Measurements from ENCODE around the gene TTLL5.

DNA sequence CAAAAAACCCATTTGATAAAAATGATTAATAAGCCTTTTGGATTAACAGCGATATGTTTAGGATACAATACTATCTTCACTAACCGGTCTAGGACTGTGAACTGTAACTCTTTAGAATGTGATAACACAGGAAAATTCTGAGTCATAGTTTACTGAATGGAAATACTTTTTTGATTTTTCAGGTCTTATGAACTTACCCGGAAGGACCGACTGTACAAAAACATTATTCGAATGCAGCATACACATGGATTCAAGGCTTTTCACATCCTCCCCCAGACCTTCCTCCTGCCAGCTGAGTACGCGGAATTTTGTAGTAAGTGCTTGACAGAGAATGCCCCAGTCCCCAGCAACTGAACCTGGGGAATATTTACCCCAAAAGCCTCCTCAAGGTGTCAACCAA, 29.0 kb downstream of the TTLL5 start:
- TF ChIP-seq ARNTL (CRISPR knock-in tag; IDR thresholded peaks at IDR 0.05; ENCODE audit: borderline replicate concordance, low read depth) (no peak), ESRRG (CRISPR knock-in tag; IDR thresholded peaks at IDR 0.05) (no peak), PPARA (CRISPR knock-in tag; IDR thresholded peaks at IDR 0.05; ENCODE audit: borderline replicate concordance) (no peak), ZFP3 (CRISPR knock-in tag; IDR thresholded peaks at IDR 0.05) (no peak), ZNF70 (CRISPR knock-in tag; IDR thresholded peaks at IDR 0.05) (no peak), RARB (CRISPR knock-in tag; IDR thresholded peaks at IDR 0.05) (no peak), ZFP30 (CRISPR knock-in tag; IDR thresholded peaks at IDR 0.05) (no peak)
- TF ChIP-seq, protein P1, sequence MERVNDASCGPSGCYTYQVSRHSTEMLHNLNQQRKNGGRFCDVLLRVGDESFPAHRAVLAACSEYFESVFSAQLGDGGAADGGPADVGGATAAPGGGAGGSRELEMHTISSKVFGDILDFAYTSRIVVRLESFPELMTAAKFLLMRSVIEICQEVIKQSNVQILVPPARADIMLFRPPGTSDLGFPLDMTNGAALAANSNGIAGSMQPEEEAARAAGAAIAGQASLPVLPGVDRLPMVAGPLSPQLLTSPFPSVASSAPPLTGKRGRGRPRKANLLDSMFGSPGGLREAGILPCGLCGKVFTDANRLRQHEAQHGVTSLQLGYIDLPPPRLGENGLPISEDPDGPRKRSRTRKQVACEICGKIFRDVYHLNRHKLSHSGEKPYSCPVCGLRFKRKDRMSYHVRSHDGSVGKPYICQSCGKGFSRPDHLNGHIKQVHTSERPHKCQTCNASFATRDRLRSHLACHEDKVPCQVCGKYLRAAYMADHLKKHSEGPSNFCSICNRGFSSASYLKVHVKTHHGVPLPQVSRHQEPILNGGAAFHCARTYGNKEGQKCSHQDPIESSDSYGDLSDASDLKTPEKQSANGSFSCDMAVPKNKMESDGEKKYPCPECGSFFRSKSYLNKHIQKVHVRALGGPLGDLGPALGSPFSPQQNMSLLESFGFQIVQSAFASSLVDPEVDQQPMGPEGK (CRISPR knock-in tag; IDR thresholded peaks at IDR 0.05; ENCODE audit: borderline replicate concordance): no peak
- TF ChIP-seq, protein P2, sequence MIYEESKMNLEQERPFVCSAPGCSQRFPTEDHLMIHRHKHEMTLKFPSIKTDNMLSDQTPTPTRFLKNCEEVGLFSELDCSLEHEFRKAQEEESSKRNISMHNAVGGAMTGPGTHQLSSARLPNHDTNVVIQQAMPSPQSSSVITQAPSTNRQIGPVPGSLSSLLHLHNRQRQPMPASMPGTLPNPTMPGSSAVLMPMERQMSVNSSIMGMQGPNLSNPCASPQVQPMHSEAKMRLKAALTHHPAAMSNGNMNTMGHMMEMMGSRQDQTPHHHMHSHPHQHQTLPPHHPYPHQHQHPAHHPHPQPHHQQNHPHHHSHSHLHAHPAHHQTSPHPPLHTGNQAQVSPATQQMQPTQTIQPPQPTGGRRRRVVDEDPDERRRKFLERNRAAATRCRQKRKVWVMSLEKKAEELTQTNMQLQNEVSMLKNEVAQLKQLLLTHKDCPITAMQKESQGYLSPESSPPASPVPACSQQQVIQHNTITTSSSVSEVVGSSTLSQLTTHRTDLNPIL (CRISPR knock-in tag; IDR thresholded peaks at IDR 0.05; ENCODE audit: low read depth): no peak

Data from SK-N-SH treated with all-trans-retinoic acid at 6 μM for 48 hours (cell line).